CD1c-positive myeloid dendritic cell (primary cell): Measurements from ENCODE around the gene OSBPL7.

Source experiments
- DNase-seq: peaks from one replicate; pipeline ENCODE4 v3.0.0-alpha.2; 2016; ENCODE audit errors: extremely low spot score

The OSBPL7 gene

GRCh38 chr17:47763913-47764582 is 57.5 kb downstream of the OSBPL7 start:
- no peak for DNase-seq

GRCh38 chr17:47762728-47763127 is 58.9 kb downstream of the OSBPL7 start:
- DNase-seq = no peak

- DNase-seq = no peak
Observed at GRCh38 chr17:47760409-47761140, 61.0 kb downstream of the OSBPL7 start.

- DNase-seq = peak; percentile 87
Observed at GRCh38 chr17:47757386-47757785, 64.2 kb downstream of the OSBPL7 start.
